GM12878 (cell line): ENCODE measurements around the gene CCL15. TPM values are rescaled to one million over a fixed set of nuclear protein-coding genes. Genes with fewer than 3 reads are reported as not detected.
"Not testable (repeated sequence)": the region's sequence is repeated elsewhere in the genome, so short reads cannot be mapped to it uniquely, and the experiment has no call there.

Experiments used
- ATAC-seq: fragments of 200-7000 bp; cut with Tn5 transposase; 3 replicates; pipeline ENCODE4 v1.9.1; 2020; ENCODE audit warnings: mild to moderate bottlenecking, moderate library complexity
- BruUV-seq: library from RNA; stranded (reverse); fragments of 400-500 nt; replicated peaks from 2 replicates; lab custom pipeline; 2021; lab: Mats Ljungman, UMichigan
- CTCF ChIA-PET: fragments of 300-600 bp; sonication (Branson Sonifier 250); formaldehyde crosslinking; extraction: SDS; loops from one replicate; lab custom pipeline; 2021; ENCODE audit warnings: inconsistent platforms; lab: Yijun Ruan, JAX
- POLR2A ChIA-PET: fragments of 350-600 bp; formaldehyde crosslinking; extraction: SDS; loops from one replicate; lab custom pipeline; 2021; ENCODE audit warnings: inconsistent platforms; lab: Charles Lee
- RAD21 ChIA-PET: fragments of 300-600 bp; sonication (Branson Sonifier 250); formaldehyde crosslinking; loops from one replicate; lab custom pipeline; 2023; ENCODE audit warnings: antibody characterized with exemption; ENCODE audit not compliant: unreplicated experiment; lab: Charles Lee
- SMC1A ChIA-PET: fragments of 300-600 bp; sonication (Branson Sonifier 250); formaldehyde crosslinking; loops from one replicate; lab custom pipeline; 2023; ENCODE audit not compliant: unreplicated experiment, uncharacterized antibody; lab: Charles Lee
- DNase-seq: peaks from one replicate; pipeline ENCODE4 v3.0.0-alpha.2; 2011; ENCODE audit warnings: low read depth, low spot score
- FAIRE-seq: peaks from 3 replicates; lab custom pipeline; 2011; peaks lifted over from hg19 to GRCh38; lab: Jason Lieb, UNC
- H2AFZ ChIP-seq: 2 replicates; pipeline ENCODE4 v1.6.0; 2011; ENCODE audit warnings: low read depth, low read length, control low read depth; ENCODE audit not compliant: control insufficient read depth
- H3K27ac ChIP-seq: 2 replicates; pipeline ENCODE4 v1.5.1; 2011; ENCODE audit warnings: control low read depth; ENCODE audit not compliant: control insufficient read depth, insufficient read depth
- H3K27me3 ChIP-seq, 2 experiments: replicated peaks in 1 of 2; 2 replicates each; pipeline versions ENCODE4 v1.6.0 to v1.6.1; 2011; ENCODE audit warnings: low read length in 1 of 2; ENCODE audit not compliant: control insufficient read depth in 2 of 2, insufficient read depth in 2 of 2
- H3K36me3 ChIP-seq, 2 experiments: 2 replicates each; pipeline ENCODE4 v1.5.1; 2011; ENCODE audit warnings: low read length in 1 of 2; ENCODE audit not compliant: control insufficient read depth in 2 of 2, insufficient read depth in 2 of 2
- H3K4me1 ChIP-seq: 2 replicates; pipeline ENCODE4 v1.6.1; 2011; ENCODE audit warnings: mild to moderate bottlenecking, low read length, moderate library complexity, mixed read lengths; ENCODE audit not compliant: control insufficient read depth, insufficient read depth
- H3K4me2 ChIP-seq: 2 replicates; pipeline ENCODE4 v1.6.0; 2011; ENCODE audit warnings: control low read depth; ENCODE audit not compliant: control insufficient read depth, insufficient read depth
- H3K4me3 ChIP-seq: fragments of 200-600 bp; sonication (generic); 2 replicates; pipeline ENCODE4 v1.5.1; 2016
- H3K79me2 ChIP-seq: 2 replicates; pipeline ENCODE4 v1.6.0; 2011; ENCODE audit warnings: low read length; ENCODE audit not compliant: control insufficient read depth, insufficient read depth
- H3K9ac ChIP-seq: 2 replicates; pipeline ENCODE4 v1.8.0; 2011; ENCODE audit warnings: low read length, control low read depth, mixed read lengths; ENCODE audit not compliant: control insufficient read depth, insufficient read depth
- H3K9me3 ChIP-seq: replicated peaks from 3 replicates; pipeline ENCODE4 v1.5.1; 2011; ENCODE audit warnings: mild to moderate bottlenecking, low read length; ENCODE audit not compliant: control insufficient read depth, insufficient read depth
- H4K20me1 ChIP-seq: 2 replicates; pipeline ENCODE4 v1.6.0; 2011; ENCODE audit not compliant: control insufficient read depth, insufficient read depth
- WRNIP1 ChIP-seq: IDR thresholded peaks from 2 replicates; pipeline ENCODE4 v1.6.1; 2011; ENCODE audit warnings: low read depth, low read length, improper control_type of control experiment, borderline replicate concordance
- WGBS: methylation state at CpG from one replicate; pipeline ENCODE4 v1.1.6; 2016; ENCODE audit warnings: low lambda C conversion rate; ENCODE audit not compliant: insufficient replicate concordance, insufficient coverage; ENCODE audit errors: missing lambda C conversion rate; 5-methylcytosine and 5-hydroxymethylcytosine counted together
- in situ Hi-C: fragments of 300-500 bp; cut with MboI; formaldehyde crosslinking; loops from 9 replicates; pipeline ENCODE4 v1.14.3; 2018; ENCODE audit warnings: mixed read lengths
- intact Hi-C: fragments of 100-400 bp; cut with micrococcal nuclease; formaldehyde crosslinking; loops from one replicate; pipeline ENCODE4 v1.14.2; 2022; ENCODE audit not compliant: unreplicated experiment
- polyA plus RNA-seq, 11 experiments: library from polyadenylated mRNA; depleted of rRNA in 4 of 11; unstranded in 6 of 11; stranded (reverse) in 5 of 11; fragments of >200 nt; fragmentation: Nextera tagmentation in 4 of 11; fragmentation: Illumina TruSeq in 1 of 11; extraction: Ambion mirVana in 4 of 11; extraction: Trizol in 1 of 11; gene quantifications; 1 replicate in 1 of 11; 2 replicates in 10 of 11; pipeline versions ENCODE4 v1.2.1 to v1.2.3, GENCODE V29; 2011 to 2016; ENCODE audit warnings: inconsistent platforms in 2 of 11, missing spikeins in 2 of 11, low read depth in 1 of 11
- total RNA-seq, 4 experiments: library from RNA; depleted of rRNA in 3 of 4; stranded (reverse); fragments of >200 nt in 3 of 4; fragmentation: Illumina TruSeq in 1 of 4; extraction: Trizol in 1 of 4; gene quantifications; 2 replicates each; pipeline versions ENCODE4 v1.2.1 to v1.2.3, GENCODE V29; 2013 to 2021

Gene CCL15
- total and polyA plus RNA-seq, 10 of the 15 experiments (the other 5 are each of a cell fraction or from before 2014, with no cell fraction given), result 0.12 TPM; not detected in 9

DNA sequence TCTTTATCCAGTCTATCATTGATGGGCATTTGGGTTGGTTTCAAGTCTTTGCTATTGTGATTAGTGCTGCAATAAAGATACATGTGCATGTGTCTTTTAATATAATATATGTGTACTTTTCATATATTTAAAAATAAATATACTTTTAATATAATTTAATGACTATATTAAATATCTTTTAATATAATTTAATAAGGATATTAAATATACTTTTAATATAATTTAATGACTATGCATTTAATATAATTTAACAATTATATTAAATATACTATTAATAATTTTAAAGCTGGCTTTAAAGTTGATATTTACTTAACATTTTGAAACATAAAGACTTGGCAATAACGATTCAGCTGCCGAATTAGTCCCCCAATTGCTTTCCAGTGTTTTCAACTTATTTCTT, 15.2 kb upstream of the CCL15 start:
- intact Hi-C loops, result no loop called here
- 95% methylated on average over 2 of the region's 2 CpGs for WGBS
- no peak for FAIRE-seq
- Histone ChIP-seq H3K79me2 (no peaks in the 10 kb centered on the region), H3K27me3 (no peaks in the 10 kb centered on the region), H2AFZ (no peak overlapping the region), H3K4me3 (no peak overlapping the region), H3K9me3 (no peaks in the 10 kb centered on the region; the same call in 2 of the 3 replicates), H3K4me1 (no peaks in the 10 kb centered on the region), H3K4me2 (no peak overlapping the region), H4K20me1 (no peaks in the 10 kb centered on the region), H3K9ac (no peak overlapping the region), H3K27ac (no peak overlapping the region), H3K36me3 (no peaks in the 10 kb centered on the region)
- ATAC-seq, result no peak
- BruUV-seq, result no TSS peak
- in situ Hi-C loops, result no loop called here
- no peak for TF ChIP-seq WRNIP1
- RAD21 ChIA-PET, result interaction anchor here (0.7 kb wide), 1 partner anchor 132 kb away, joined by 3 read pairs; no protein-coding TSS in a partner anchor
- DNase-seq, result no peak
- POLR2A ChIA-PET, result interaction anchor here (0.6 kb wide), 1 partner anchor 28 kb away, joined by 3 read pairs; no protein-coding TSS in a partner anchor
- CTCF ChIA-PET, result interaction anchor here (1.0 kb wide), 1 partner anchor 11 kb away, joined by 4 read pairs; no protein-coding TSS in a partner anchor
- SMC1A ChIA-PET, result interaction anchor here (0.7 to 1.2 kb wide), 5 partner anchors 9 to 130 kb away, joined by 3 to 4 read pairs (median 3); no protein-coding TSS in a partner anchor

DNA sequence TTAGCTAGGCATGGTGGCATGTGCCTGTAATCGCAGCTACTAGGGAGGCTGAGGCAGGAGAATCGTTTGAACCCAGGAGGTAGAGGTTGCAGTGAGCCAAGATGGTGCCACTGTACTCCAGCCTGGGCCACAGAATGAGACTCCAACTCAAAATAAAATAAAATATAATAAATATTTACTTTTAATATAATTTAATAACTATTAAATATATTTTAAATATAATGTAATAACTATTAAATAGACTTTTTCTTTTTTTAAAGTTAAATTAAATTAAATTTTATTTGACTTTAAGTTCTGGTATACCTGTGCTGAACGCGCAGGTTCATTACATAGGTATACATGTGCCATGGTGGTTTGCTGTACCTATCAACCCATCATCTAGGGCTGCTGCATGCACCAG, 14.5 kb upstream of the CCL15 start:
- H3K27me3 ChIP-seq, H2AFZ ChIP-seq, in situ Hi-C loops, ATAC-seq, CTCF ChIA-PET, DNase-seq, H3K4me3 ChIP-seq, H3K79me2 ChIP-seq, intact Hi-C loops, FAIRE-seq, H3K9ac ChIP-seq, H3K9me3 ChIP-seq, H3K27ac ChIP-seq, H3K4me2 ChIP-seq, BruUV-seq, H3K36me3 ChIP-seq, H4K20me1 ChIP-seq, H3K4me1 ChIP-seq: not testable (repeated sequence)
- WGBS, result 50% methylated on average over 4 of the region's 4 CpGs
- ChIA-PET POLR2A (interaction anchor here (0.7 kb wide), 1 partner anchor 175 kb away, joined by 3 read pairs; no protein-coding TSS in a partner anchor), SMC1A (interaction anchor here (0.7 to 2.1 kb wide), 2 partner anchors 9 to 11 kb away, joined by 3 to 8 read pairs; no protein-coding TSS in a partner anchor), RAD21 (interaction anchor here (0.8 kb wide), 1 partner anchor 56 kb away, joined by 3 read pairs; no protein-coding TSS in a partner anchor)
